ENCODE data around the gene FUT7.

DNA sequence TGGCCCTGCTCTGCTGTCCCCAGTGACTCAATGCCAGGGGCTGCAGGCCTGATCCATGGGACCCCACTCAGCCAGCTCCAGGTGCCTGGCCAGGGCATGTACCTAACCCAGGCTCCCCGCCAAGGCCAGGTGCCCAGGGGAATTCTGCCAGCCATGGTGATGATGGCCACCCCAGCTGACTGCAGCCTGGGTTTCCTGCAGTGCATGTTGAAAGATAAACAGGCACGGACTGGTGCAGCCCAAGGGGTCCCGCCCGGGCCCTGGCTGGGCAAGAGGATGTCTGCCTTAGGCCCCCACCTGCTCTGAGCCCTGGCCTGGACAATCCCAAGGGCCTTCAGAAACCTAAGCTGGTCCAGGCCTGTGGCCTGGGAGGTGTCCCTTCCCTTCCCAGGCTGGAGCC is 5.1 kb downstream of the FUT7 start:
- TF ChIP-seq, protein P1, sequence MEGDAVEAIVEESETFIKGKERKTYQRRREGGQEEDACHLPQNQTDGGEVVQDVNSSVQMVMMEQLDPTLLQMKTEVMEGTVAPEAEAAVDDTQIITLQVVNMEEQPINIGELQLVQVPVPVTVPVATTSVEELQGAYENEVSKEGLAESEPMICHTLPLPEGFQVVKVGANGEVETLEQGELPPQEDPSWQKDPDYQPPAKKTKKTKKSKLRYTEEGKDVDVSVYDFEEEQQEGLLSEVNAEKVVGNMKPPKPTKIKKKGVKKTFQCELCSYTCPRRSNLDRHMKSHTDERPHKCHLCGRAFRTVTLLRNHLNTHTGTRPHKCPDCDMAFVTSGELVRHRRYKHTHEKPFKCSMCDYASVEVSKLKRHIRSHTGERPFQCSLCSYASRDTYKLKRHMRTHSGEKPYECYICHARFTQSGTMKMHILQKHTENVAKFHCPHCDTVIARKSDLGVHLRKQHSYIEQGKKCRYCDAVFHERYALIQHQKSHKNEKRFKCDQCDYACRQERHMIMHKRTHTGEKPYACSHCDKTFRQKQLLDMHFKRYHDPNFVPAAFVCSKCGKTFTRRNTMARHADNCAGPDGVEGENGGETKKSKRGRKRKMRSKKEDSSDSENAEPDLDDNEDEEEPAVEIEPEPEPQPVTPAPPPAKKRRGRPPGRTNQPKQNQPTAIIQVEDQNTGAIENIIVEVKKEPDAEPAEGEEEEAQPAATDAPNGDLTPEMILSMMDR (IDR thresholded peaks at IDR 0.05), result no peak
- no peak for TF ChIP-seq ZFX (IDR thresholded peaks at IDR 0.05; ENCODE audit: borderline replicate concordance)
